ENCODE data around the gene HEXIM1. TPM values are rescaled to one million over a fixed set of nuclear protein-coding genes. Genes with fewer than 3 reads are reported as not detected.

HEXIM1 gene
- total RNA-seq, 1 donor from 2014 or later, result 7.1 TPM

DNA sequence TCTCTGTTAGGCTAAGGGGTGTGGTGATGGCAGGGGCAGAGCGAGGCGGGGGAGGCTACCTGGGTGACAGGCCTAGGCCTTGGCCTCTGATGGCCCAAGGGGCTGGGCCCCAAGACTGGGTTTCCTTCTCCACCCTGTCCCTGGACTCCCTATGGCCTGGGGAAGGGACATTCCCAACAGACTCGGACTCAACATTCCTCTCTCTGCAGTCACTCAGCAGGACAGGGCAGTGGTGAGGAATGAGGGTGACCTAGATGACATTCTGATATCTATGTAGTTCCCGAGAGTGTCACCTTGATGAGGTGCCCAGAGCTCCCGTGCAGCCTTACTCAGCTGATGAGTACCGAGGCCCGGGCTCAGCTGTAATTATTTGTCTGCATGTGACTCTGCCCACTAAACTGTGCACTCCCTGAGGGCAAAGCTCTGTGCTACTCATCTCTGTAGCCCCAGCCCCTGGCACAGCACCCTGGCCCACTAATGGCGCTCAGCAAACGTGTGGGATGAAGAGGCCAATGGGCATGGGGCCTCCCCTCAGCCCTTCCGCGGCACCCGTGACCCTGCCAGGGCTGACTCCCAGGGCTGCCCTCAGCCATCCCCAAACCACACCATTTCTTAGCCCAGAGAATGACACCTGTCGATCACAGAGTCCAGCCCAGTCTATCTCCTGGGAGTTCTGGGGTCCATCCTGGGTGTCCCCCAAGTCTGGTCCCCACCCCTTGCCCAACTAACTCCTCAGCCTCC is 18.2 kb upstream of the HEXIM1 start:
- DNase-seq (ENCODE audit: low read depth in 2 of 2), result no peak

DNA sequence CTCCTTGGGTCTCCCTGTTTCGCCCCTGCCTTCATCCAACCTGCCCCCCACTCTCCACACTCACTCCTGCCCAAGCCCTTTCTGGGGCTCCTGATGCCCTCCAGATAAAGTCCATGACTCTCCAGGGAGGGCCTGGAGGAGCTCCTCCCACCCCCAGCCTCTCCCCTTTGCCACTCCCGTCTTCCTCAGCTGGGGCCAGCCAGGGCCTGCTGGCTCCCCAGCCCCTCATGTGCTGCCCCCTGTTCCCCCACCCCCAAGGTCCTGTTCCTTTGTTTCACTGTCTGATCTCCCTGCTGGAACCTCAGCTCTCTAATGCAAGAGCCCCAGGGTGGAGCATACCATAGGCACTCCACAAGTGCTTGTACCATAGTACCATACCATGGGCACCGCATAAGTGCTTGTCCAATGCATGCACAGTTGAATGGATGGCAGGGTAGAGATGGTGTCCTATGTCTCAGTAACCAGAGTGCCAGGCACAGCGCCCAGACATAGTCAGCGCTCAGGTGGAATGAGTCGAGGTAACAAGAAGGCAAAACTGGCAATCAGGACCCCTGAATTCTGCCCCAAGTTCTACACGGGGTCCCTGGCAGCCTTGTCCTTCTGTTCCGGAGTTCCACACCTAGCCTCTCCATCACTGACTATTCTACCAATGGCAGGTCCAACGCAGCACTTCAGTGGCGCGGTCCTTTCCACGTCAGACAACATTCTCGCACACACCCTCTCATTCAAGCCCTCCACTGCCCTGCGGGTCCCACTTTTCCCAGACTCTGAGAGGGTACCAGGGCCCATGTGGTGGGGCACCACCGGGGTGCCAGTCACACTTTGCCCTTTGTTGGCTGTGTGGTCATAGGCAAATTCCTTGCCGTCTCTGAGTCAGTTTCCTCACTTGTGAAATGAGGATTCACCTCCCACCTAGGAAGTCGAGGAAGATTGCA is 17.3 kb upstream of the HEXIM1 start:
- no peak for DNase-seq (ENCODE audit: low read depth in 2 of 2)

DNA sequence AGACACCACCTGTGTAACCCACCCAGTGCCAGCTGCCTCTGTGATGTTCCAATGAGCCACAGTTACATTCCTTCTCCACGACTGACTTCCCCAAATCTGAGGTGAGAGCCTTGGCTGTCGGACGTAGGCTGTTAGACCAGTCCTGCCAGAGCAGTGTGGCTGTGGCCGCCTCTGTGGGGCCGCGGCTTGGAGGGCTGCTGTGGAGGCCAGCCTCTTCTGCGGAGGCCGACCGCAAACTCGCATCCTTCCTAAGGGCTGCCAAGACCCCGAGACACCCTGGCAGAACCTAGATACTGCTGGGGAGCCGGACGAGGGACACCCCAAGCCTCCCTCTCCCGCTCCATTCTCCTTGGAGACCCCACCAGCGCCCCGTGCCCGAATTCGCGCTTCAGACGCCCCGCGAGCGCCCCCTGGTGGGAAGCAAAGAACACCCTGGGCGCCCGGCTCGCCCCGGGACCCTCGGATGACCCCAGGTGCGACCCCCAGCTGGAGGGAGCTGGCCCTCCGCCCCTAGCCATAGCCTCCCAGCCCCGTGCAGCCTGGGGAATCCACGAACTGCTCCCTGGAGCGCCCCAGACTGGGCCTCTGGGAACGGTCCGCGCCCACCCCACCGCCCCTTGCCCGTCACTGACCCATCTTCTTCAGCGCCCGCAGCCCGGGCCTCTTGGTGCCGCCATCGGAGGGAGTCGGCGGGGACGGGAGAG is 16.5 kb upstream of the HEXIM1 start:
- peak; percentile 37 to 48 for DNase-seq (ENCODE audit: low read depth in 2 of 2)

GRCh38 chr17:45132320-45132571 is 16.0 kb upstream of the HEXIM1 start, which contains the start of gene PLCD3:
Gene PLCD3 (minus strand): TSS chr17:45132515. CDS start chr17:45132410, 105 bp downstream.
- DNase-seq (ENCODE audit: low read depth in 2 of 2), result peak in 1 of 2 donors; percentile 27

GRCh38 chr17:45132572-45133463 is 15.5 kb upstream of the HEXIM1 start:
- DNase-seq (ENCODE audit: low read depth in 2 of 2), result peak; percentile 86 to 92

GRCh38 chr17:45135192-45135977 is 12.9 kb upstream of the HEXIM1 start, which contains the start of gene ACBD4:
Gene ACBD4 (plus strand): TSS chr17:45135687. CDS start chr17:45136145, 458 bp downstream.
- peak; percentile 97 to 98 for DNase-seq (ENCODE audit: low read depth in 2 of 2)

DNA sequence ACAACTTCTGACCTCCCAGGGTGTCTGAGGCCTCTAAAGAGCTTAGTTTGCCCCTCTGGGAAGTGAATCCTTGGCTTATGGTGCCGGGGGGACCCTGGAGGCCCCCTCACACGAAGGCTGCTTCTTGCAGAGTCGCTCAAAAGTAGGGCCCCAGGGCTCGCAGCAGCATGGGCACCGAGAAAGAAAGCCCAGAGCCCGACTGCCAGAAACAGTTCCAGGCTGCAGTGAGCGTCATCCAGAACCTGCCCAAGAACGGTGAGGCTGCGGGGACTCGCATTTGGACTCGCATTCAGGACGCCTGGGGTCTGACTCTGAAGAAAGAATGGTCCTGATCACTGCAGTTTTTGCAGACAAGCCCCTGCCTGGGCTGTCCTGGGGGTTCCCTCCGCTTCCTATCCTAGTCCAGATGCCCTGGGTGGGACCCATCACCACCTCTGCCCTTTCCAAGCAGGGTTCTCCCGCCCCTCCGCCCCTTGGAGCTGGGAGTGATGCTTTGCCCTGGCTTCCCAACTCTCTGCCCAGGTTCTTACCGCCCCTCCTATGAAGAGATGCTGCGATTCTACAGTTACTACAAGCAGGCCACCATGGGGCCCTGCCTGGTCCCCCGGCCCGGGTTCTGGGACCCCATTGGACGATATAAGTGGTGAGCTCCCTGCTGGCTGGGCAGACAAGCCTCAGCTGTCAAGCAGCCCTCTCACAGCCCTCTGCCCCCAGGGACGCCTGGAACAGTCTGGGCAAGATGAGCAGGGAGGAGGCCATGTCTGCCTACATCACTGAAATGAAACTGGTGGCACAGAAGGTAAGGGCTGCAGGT is 12.1 kb upstream of the HEXIM1 start:
- no peak for DNase-seq (ENCODE audit: low read depth in 2 of 2)

GRCh38 chr17:45136846-45137560 is 11.3 kb upstream of the HEXIM1 start:
- DNase-seq (ENCODE audit: low read depth in 2 of 2), result no peak

DNA sequence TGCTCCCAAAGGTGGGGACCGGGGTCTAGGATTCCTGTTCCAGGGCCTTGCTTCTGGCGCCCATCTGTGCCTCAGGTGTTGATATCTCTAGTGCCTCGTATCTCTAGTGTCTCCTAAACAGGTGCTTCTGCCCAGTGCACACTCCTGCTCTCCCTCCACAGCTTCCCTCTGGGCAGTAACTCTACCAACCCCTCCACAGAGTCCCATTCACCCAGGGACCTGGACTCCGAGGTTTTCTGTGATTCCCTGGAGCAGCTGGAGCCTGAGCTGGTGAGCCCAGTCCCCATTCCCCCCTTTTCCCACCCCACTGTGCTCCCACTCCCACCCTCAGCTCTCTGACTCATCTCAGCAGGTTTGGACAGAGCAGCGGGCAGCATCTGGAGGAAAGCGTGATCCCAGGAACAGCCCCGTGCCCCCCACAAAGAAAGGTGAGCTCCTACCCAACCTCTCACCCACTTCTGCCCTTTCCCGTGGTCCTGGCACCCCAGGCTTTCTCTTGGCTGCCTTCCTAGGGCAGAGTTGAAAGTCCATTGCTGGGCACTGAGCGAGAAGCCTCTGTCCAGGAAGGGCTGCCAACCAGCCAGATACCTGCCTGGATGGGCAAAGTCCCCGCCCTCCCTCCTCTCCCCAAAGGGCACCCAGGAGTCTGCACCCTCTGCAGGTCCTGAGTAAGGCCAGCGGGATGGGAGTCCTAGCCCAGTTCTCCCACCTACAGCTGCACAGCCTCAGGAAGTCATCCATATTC is 10.5 kb upstream of the HEXIM1 start:
- DNase-seq (ENCODE audit: low read depth in 2 of 2), result no peak

GRCh38 chr17:45138911-45139532 is 9.3 kb upstream of the HEXIM1 start:
- DNase-seq (ENCODE audit: low read depth in 2 of 2), result no peak

DNA sequence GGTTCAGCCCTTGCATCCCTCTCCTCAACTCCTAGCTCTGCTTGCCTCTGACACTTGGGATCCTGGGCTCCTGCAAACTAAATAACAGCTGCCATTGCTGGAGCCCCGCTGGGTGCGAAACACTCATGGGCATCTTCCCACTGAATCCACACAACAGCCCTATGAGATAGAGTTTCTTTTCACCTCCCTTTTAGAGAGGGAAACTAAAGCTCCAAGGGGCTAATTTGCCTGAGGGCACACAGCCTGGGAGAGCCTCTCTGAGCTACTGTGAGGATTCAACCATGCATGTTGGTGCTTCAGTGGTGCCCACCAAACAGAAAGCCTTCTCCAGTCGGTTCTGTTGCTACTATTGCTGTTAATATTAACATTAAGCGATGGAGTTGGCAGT is 8.7 kb upstream of the HEXIM1 start:
- no peak for DNase-seq (ENCODE audit: low read depth in 2 of 2)

DNA sequence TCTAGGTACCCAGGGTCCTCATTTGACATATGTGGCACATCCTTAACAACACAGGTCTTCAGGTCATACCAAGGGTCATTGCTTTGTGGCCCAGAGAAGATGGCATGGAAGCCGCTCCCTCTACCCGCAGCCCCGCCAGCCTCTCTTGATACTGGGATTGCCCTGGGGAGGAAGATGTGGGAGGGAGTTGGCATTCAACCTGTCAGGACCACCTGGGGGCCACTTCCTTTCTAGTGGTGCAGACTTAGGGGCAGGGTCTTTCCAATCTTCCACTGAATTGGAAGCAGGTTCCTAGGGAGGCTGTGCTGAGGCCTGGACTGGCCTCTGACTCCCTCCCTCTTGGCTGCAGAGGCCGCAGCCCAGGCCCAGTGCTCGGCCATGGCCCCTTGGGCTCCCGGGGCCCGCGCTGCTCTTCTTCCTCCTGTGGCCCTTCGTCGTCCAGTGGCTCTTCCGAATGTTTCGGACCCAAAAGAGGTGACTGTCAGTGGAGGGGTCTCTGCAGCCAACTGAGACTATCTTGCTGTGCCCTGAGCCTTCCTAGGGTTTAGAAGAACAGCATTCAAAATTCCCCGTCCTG is 5.1 kb upstream of the HEXIM1 start:
- DNase-seq (ENCODE audit: low read depth in 2 of 2), result no peak

GRCh38 chr17:45143767-45144198 is 4.5 kb upstream of the HEXIM1 start:
- DNase-seq (ENCODE audit: low read depth in 2 of 2), result peak; percentile 26 to 39

DNA sequence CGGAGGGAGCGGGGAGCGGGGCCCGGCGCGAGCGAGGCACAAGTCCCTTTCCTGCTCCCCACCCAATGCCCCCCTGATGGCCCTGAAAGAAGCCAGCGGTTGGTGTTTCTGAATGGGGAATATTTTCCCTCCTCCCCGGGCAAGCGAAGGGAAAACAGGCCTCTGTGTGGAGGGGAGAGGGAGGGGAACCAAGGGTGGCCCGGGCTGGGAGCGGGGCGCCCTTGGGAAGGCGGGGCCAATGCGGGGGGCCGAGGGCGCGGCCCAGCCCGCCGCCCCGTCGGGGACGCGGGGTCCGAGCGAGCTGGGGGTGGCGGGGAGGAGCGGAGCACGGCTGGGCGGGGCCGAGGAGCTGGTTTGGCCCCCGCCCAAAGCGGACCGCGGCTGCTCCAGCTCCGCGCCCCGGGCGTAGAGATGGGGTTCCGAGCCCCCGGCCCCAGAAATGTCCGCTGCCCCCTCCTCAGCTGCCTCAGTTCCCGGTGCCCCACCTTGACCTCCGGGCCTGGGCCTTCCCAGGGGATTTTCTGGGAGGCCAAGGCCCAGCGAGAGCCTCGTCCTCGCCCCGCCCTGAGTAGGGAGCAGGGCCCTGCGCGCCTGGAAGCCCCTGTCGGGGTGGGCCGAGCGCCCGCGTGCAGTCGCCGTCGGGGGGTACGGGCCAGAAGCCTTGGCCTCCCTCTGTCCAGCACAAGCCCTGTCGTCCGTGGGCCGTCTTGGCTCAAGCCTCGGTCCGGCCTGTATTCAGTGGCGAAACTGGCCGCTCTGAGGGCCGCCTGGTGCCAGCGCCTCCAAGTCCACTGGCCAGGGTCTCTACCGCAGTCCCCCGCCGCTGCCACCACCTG is 3.9 kb upstream of the HEXIM1 start:
- DNase-seq (ENCODE audit: low read depth in 2 of 2), result no peak

- DNase-seq (ENCODE audit: low read depth in 2 of 2), result no peak
Observed at GRCh38 chr17:45145035-45145389, 3.3 kb upstream of the HEXIM1 start.

DNA sequence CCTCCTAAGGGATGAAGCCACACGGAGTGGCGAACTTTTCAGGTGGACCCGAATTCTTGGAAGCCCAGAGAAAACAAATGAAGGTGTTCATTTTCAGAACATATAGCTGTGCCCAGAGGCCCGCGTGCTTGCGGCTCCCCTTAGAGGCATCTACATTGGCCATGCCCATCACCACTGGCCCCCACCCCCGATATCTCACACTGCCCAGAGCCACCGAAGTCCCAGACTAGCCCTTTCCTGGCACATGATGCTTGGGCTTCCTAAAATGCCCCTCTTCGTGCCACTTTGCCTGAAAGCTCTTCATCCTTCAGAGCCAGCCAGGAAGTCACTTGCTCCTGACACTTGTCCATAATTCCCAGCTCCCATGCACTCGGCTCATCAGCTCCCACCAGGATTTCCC is 2.1 kb upstream of the HEXIM1 start:
- no peak for DNase-seq (ENCODE audit: low read depth in 2 of 2)

GRCh38 chr17:45146592-45146889 is 1.7 kb upstream of the HEXIM1 start:
- no peak for DNase-seq (ENCODE audit: low read depth in 2 of 2)

All from lung microvascular endothelial cell (primary cell).